GM23248 (cell line): Measurements from ENCODE around the gene SCGB1C1. TPM values are rescaled to one million over a fixed set of nuclear protein-coding genes. Genes with fewer than 3 reads are reported as not detected.
A peak's percentile ranks its signal among the peaks of the same experiment; 100 is the strongest.

Source experiments
- DNase-seq: peaks from one replicate; pipeline ENCODE4 v3.0.0-alpha.2; 2015
- H2AFZ ChIP-seq: fragments of 200-600 bp; sonication (generic); 2 replicates; pipeline ENCODE4 v1.6.1; 2016; ENCODE audit warnings: antibody characterized with exemption
- H3F3A ChIP-seq: fragments of 200-600 bp; sonication (generic); 2 replicates; pipeline ENCODE4 v1.6.1; 2016; ENCODE audit warnings: mild to moderate bottlenecking, antibody characterized with exemption, mixed run types; ENCODE audit not compliant: insufficient read depth
- H3K27ac ChIP-seq: fragments of 200-600 bp; sonication (generic); 2 replicates; pipeline ENCODE4 v1.5.1; 2016; ENCODE audit warnings: mild to moderate bottlenecking
- H3K27me3 ChIP-seq: fragments of 200-600 bp; sonication (generic); replicated peaks from 2 replicates; pipeline ENCODE4 v1.6.1; 2016; ENCODE audit warnings: mild to moderate bottlenecking; ENCODE audit not compliant: insufficient read depth
- H3K36me3 ChIP-seq: fragments of 200-600 bp; sonication (generic); 2 replicates; pipeline ENCODE4 v1.6.1; 2016; ENCODE audit warnings: low read depth, mild to moderate bottlenecking
- H3K4me1 ChIP-seq: fragments of 200-600 bp; sonication (generic); 2 replicates; pipeline ENCODE4 v1.6.1; 2016; ENCODE audit warnings: mild to moderate bottlenecking; ENCODE audit not compliant: insufficient read depth
- H3K4me2 ChIP-seq: fragments of 200-600 bp; sonication (generic); one replicate; pipeline ENCODE4 v1.6.1; 2016; ENCODE audit warnings: mild to moderate bottlenecking; ENCODE audit not compliant: unreplicated experiment
- H3K4me3 ChIP-seq: fragments of 200-600 bp; sonication (generic); 2 replicates; pipeline ENCODE4 v1.5.1; 2016; ENCODE audit warnings: mild to moderate bottlenecking
- H3K79me2 ChIP-seq: fragments of 200-600 bp; sonication (generic); 2 replicates; pipeline ENCODE4 v1.6.1; 2016; ENCODE audit warnings: mild to moderate bottlenecking; ENCODE audit not compliant: insufficient read depth
- H3K9ac ChIP-seq: fragments of 200-600 bp; sonication (generic); 2 replicates; pipeline ENCODE4 v1.6.1; 2016; ENCODE audit warnings: mild to moderate bottlenecking
- H3K9me2 ChIP-seq: fragments of 200-600 bp; sonication (generic); 2 replicates; pipeline ENCODE4 v1.6.1; 2016; ENCODE audit warnings: mixed run types, mild to moderate bottlenecking, moderate library complexity; ENCODE audit not compliant: insufficient read depth
- H3K9me3 ChIP-seq: fragments of 200-600 bp; sonication (generic); one replicate; pipeline ENCODE4 v1.6.1; 2017; ENCODE audit warnings: low read depth
- H4K20me1 ChIP-seq: fragments of 200-600 bp; sonication (generic); 2 replicates; pipeline ENCODE4 v1.6.0; 2016; ENCODE audit not compliant: insufficient read depth
- EZH2 ChIP-seq: fragments of 200-600 bp; sonication (generic); IDR thresholded peaks from 2 replicates; pipeline ENCODE4 v1.6.1; 2018; ENCODE audit warnings: antibody characterized with exemption, mild to moderate bottlenecking; ENCODE audit not compliant: insufficient read depth, poor library complexity, severe bottlenecking
- EZH2phosphoT487 ChIP-seq: fragments of 200-600 bp; sonication (generic); IDR thresholded peaks from 2 replicates; pipeline ENCODE4 v1.6.1; 2018; ENCODE audit warnings: antibody characterized with exemption, moderate library complexity, mild to moderate bottlenecking, low read depth; ENCODE audit not compliant: insufficient read depth
- WGBS, 2 experiments: methylation state at CpG; one replicate each; pipeline ENCODE4 v1.1.6; 2015 to 2017; ENCODE audit warnings: low lambda C conversion rate in 2 of 2, low coverage in 1 of 2; ENCODE audit errors: missing lambda C conversion rate in 2 of 2; 5-methylcytosine and 5-hydroxymethylcytosine counted together
- in situ Hi-C: fragments of 300-500 bp; cut with MboI; formaldehyde crosslinking; loops from 2 replicates; pipeline ENCODE4 v1.15.0; 2020
- polyA plus RNA-seq: library from polyadenylated mRNA; unstranded; fragments of >200 nt; fragmentation: Nextera tagmentation; extraction: Ambion mirVana; gene quantifications from 2 replicates; pipeline ENCODE4 v1.2.1, GENCODE V29; 2016
- total RNA-seq: library from RNA; depleted of rRNA; stranded (reverse); fragments of >200 nt; shearing (Covaris generic); gene quantifications from 2 replicates; pipeline ENCODE4 v1.2.3, GENCODE V29; 2014

SCGB1C1 gene
- total and polyA plus RNA-seq, 2 experiments from 2014 or later: not detected

- peaks cover 69% of the 10 kb centered on the region for H3K79me2 ChIP-seq
- H3K4me3 ChIP-seq: peak overlapping the region; percentile 93
Measured at GRCh38 chr11:210803-211180, 17.9 kb downstream of the SCGB1C1 start.

DNA sequence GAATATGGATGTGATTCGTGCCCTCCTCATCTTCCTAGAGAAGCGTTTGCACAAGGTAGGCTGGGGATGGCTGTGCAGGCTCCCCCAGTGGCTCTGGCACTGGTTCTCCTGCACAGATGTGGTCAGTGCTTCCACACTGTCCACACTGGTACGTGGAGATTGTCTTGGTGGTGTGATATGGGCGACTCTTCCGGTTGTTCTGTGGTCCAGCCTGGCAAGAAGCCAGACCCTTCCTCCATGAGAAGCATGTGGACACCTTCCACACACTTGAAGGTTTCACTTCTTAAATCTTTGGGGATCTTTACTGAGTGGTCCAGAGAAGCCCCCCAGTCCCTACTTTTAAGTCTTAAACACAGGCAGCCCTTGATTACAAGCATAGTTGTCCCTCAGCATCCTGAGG, 18.4 kb downstream of the SCGB1C1 start:
- H3K9me2 ChIP-seq: no peaks in the 10 kb centered on the region
- no peak for DNase-seq
- peaks cover 32% of the 10 kb centered on the region for H3F3A ChIP-seq
- H3K79me2 ChIP-seq: peaks cover 64% of the 10 kb centered on the region
- 0 out of 2 replicates have a peak overlapping the region, but pooled peaks have one; percentile 93 for H3K4me3 ChIP-seq
- no peaks in the 10 kb centered on the region for H3K27me3 ChIP-seq
- H2AFZ ChIP-seq: no peak overlapping the region
- in situ Hi-C loops: no loop called here
- H4K20me1 ChIP-seq: no peaks in the 10 kb centered on the region
- no peaks in the 10 kb centered on the region for H3K9me3 ChIP-seq
- peak overlapping the region; percentile 95 for H3K4me2 ChIP-seq
- H3K36me3 ChIP-seq: peaks cover 51% of the 10 kb centered on the region
- TF ChIP-seq EZH2phosphoT487 (no peak), EZH2 (no peak)
- H3K4me1 ChIP-seq: peaks cover 20% of the 10 kb centered on the region
- WGBS, 2 experiments: 83 to 86% methylated on average over 5 of the region's 5 CpGs
- peak overlapping the region; percentile 99 for H3K9ac ChIP-seq
- H3K27ac ChIP-seq: no peak overlapping the region

More at GRCh38 chr11:210803-211180, 17.9 kb downstream of the SCGB1C1 start:
- Histone ChIP-seq H3K36me3 (peaks cover 51% of the 10 kb centered on the region), H3K27me3 (no peaks in the 10 kb centered on the region), H2AFZ (no peak overlapping the region), H3K9me3 (no peaks in the 10 kb centered on the region), H3K9ac (peak overlapping the region; percentile 99), H3K4me2 (peak overlapping the region; percentile 95), H4K20me1 (no peaks in the 10 kb centered on the region), H3K4me1 (peaks cover 25% of the 10 kb centered on the region), H3K27ac (peak overlapping the region; percentile 99), H3K9me2 (no peaks in the 10 kb centered on the region), H3F3A (peaks cover 27% of the 10 kb centered on the region)
- DNase-seq: no peak
- 92 to 93% methylated on average over 5 of the region's 5 CpGs for WGBS, 2 experiments
- in situ Hi-C loops: no loop called here
- no peak for TF ChIP-seq EZH2phosphoT487
- no peak for TF ChIP-seq EZH2

GRCh38 chr11:211741-212140, 18.9 kb downstream of the SCGB1C1 start:
- 75 to 79% methylated on average over 9 of the region's 9 CpGs for WGBS, 2 experiments
- Histone ChIP-seq H4K20me1 (no peaks in the 10 kb centered on the region), H3K9me3 (no peaks in the 10 kb centered on the region), H3K4me1 (peaks cover 20% of the 10 kb centered on the region), H3K4me3 (no peak overlapping the region), H2AFZ (no peak overlapping the region), H3K9ac (peak overlapping the region; percentile 99), H3K27me3 (no peaks in the 10 kb centered on the region), H3K9me2 (no peaks in the 10 kb centered on the region), H3K79me2 (peaks cover 60% of the 10 kb centered on the region), H3K36me3 (peaks cover 51% of the 10 kb centered on the region), H3F3A (peaks cover 35% of the 10 kb centered on the region), H3K27ac (no peak overlapping the region), H3K4me2 (peak overlapping the region; percentile 95)
- DNase-seq: no peak
- in situ Hi-C loops: no loop called here
- TF ChIP-seq EZH2phosphoT487 (no peak), EZH2 (no peak)

GRCh38 chr11:212150-213100, 19.5 kb downstream of the SCGB1C1 start:
- H3K27me3 ChIP-seq: no peaks in the 10 kb centered on the region
- H3K79me2 ChIP-seq: peaks cover 56% of the 10 kb centered on the region
- no peak overlapping the region for H2AFZ ChIP-seq
- no peak overlapping the region for H3K27ac ChIP-seq
- H3K36me3 ChIP-seq: peaks cover 51% of the 10 kb centered on the region
- no peaks in the 10 kb centered on the region for H3K9me3 ChIP-seq
- no peak overlapping the region for H3K4me2 ChIP-seq
- H3K4me3 ChIP-seq: no peak overlapping the region
- no peaks in the 10 kb centered on the region for H4K20me1 ChIP-seq
- H3K9me2 ChIP-seq: no peaks in the 10 kb centered on the region
- no peak for TF ChIP-seq EZH2phosphoT487
- no peak for TF ChIP-seq EZH2
- WGBS, 2 experiments: 81 to 83% methylated on average over 16 to 17 of the region's 17 CpGs
- DNase-seq: no peak
- H3K4me1 ChIP-seq: peaks cover 20% of the 10 kb centered on the region
- H3K9ac ChIP-seq: peak overlapping the region; percentile 99
- in situ Hi-C loops: no loop called here
- H3F3A ChIP-seq: peaks cover 39% of the 10 kb centered on the region
